Fibroblast of gingiva (primary cell): ENCODE measurements around the gene TRAF2.
"Not testable (repeated sequence)": the region's sequence is repeated elsewhere in the genome, so short reads cannot be mapped to it uniquely, and the experiment has no call there.

Experiments used
- DNase-seq: peaks from one replicate; pipeline ENCODE4 v3.0.0-alpha.2; 2011; ENCODE audit warnings: low read depth

TRAF2 gene

DNA sequence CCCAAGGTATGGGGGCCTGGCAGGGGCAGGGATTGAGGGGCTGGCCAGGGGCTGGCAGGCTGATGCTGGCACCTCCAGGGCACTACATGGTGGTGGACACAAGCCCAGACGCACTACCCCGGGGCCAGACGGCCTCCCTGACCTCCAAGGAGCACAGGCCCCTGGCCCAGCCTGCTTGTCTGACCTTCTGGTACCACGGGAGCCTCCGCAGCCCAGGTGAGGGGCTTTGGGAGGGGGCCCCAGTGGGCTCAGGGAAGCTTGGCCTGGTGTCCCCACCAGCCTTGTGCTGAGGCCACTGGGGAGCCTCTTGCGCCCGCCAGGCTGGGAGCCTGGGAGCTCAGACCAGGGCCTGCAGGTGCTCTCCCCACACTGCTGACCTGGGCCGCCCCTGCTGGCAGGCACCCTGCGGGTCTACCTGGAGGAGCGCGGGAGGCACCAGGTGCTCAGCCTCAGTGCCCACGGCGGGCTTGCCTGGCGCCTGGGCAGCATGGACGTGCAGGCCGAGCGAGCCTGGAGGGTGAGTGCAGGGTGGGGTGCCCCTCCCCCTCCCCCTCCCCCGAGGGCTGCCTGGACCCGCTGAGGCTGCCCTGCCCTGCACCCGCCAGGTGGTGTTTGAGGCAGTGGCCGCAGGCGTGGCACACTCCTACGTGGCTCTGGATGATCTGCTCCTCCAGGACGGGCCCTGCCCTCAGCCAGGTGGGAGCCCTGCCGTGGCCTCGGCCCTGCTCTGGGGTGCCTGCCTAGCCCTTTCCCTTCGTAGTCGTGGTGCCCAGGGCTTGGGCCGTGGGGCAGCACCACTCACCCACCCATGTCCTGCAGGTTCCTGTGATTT, 28.5 kb upstream of the TRAF2 start:
- DNase-seq, result no peak

DNA sequence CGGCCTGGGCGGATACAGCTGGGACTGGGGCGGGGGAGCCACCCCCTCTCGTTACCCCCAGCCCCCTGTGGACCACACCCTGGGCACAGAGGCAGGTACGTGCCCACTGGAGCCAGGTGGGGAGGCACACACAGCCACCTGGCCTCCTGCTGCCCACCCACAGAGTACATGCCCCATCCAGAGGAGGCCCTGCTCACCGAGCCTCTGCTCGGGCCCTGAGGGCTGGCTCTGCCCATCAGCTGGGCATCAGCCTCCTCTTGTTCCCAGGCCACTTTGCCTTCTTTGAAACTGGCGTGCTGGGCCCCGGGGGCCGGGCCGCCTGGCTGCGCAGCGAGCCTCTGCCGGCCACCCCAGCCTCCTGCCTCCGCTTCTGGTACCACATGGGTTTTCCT, 27.9 kb upstream of the TRAF2 start:
- no peak for DNase-seq

DNA sequence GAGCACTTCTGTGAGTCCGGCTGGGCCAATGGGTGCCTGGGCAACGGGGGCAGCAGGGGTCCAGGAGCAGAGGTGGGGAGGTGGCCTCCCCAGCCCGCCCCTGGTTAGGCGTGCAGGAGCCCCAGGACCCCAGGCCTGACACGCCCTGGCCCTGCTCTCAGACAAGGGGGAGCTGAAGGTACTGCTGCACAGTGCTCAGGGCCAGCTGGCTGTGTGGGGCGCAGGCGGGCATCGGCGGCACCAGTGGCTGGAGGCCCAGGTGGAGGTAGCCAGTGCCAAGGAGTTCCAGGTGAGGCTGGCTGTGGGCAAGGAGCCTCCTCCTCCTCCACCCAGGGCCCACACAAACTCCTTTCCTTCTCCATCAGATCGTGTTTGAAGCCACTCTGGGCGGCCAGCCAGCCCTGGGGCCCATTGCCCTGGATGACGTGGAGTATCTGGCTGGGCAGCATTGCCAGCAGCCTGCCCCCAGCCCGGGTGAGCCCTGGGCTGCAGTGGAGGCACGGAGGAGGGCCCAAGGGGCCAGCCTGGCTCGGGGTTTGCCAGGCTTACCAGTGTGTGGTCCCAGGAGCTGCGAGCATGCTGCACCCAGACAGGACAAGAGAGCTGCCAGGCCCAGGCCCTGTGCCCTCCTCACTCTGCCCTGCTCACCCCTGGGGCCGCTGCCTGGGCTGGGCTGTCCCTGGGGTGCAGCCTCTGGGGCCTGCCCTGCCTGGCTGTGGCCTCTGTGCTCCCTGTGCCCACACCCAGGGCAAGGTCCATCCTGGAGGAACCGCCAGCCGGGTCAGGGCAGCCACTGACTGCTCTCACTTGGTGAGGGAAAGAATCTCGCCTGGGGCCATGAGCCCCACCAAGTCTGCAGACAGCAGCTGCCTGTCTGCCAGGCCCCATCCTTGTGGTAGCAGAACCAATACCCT, 27.2 kb upstream of the TRAF2 start:
- DNase-seq, result peak; percentile 75

DNA sequence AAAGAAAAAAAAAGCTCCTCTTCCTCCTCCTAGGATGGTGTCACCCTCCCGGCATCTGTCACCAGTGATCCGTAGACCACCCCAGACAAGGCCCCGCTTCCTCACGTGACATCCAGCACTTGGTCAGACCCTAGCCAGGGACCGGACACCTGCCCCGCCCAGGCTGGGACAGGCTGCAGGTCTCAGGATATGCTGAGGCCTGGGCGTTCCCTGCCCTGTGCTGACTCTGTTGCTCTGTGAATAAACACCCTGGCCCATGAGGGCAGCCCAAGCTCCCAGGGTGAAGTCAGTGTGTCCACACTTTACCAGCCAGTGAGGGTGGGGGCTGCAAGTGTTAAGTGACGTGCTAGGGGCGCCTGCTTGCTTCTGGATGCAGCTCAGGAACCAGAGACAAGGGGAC, 25.8 kb upstream of the TRAF2 start:
- no peak for DNase-seq

DNA sequence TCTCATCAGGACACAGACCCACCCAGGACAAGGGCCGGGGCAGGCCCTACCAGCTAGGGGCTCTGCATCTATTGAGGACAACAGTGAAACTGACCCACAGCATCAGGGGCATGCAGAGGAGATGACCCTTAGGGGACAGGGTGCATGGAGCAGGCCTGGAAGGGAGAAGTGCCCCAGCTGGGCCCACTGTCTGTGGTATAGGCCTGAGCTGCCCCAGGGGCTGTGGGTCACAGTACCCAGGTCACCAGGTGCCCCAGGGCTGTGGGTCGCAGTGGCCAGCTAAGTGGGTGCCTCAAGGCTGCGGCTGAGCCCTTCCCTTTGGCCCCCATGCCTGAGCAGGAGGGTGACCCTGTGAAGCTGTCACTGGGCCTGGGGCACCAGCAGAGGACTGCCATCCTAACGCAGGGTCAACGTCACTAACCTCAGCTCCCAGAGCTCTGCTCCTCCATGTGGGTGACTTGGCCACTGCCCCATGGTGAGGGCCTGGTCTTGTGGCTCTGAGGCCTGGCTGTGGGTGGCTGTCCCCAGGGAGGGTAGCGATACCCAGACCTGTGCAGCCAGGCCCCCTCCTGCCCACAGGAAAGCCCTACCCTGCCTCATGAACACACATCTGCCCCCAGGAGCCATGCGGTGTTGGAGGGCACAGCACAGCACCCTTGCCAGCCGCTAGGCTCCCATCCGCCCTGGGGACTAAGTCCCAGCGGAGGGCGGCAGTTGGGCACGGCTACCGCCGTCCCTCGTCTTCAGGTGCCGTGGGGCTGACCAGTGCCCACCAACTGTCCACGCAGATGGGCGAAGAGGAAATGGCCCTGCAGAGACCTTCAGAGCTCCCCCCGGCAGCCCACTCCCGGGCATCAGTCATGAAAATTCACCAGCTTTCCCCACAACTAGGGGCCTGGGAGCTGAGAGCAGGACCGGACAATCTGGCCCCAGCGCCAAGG, 25.1 kb upstream of the TRAF2 start:
- DNase-seq, result no peak

DNA sequence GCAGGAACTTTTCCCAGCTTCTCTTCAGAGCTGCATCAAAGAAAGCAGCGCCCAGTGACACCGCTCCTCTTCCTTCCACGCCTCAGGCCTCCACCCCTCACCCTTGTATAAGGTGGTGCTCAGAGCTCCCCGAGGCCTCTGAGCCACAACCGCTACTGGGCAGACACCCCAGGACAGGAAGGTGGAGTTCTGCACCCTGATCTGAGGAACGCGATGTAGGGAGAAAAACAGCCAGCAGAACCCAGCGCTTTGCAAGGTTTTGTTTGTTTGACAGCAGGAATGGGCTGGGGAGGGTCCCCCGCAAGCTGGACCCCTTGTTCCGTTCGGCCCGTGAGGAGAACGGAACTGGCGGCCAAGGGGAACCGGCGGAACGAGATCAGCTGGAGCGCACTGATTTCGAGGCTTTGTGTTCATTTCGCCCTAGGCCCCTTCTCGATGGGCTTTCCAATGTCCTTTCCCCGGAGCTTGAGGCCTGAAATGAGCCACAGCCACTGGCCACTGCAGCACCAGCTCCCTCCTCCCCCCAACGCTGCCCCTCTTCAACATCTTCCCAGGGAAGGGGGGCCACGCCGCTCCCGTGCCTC, 24.4 kb upstream of the TRAF2 start:
- DNase-seq, result no peak

DNA sequence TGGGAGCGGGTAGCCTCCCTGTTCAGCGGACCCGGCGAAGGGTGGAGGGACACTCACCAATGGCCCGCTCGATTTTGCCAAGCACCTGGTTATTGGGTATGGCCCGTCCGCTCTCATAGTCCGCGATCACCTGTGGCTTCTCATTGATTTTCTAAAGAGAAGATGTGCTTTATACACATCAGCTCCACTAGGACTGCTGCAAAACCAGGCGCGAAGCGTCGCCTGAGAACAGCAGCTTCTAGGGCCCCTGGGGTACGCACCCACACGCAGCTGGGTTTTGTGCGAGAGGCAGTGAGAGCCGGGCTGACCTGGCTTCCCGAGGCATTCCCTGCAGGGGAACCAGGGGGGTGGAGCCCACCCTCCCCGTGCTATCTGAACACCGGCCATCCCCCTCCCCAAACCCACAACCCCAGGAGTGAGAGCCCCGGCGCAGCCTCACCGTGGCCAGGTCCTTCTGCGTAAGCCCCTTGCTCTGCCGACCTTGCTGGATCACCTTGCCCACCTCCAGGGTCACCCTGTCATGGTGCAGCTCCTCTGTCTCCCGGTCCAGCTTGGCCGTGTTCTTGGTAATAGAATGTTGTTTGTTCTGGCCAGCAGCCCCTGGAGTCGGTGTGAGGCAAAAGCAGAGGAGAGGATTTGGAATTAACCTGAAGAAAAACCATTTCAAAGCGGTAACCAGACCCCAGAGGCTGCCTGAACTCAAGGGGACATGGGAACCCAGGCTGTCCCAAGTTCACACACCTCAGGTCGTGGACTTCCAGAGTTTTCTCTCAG, 23.3 kb upstream of the TRAF2 start:
- DNase-seq, result no peak

DNA sequence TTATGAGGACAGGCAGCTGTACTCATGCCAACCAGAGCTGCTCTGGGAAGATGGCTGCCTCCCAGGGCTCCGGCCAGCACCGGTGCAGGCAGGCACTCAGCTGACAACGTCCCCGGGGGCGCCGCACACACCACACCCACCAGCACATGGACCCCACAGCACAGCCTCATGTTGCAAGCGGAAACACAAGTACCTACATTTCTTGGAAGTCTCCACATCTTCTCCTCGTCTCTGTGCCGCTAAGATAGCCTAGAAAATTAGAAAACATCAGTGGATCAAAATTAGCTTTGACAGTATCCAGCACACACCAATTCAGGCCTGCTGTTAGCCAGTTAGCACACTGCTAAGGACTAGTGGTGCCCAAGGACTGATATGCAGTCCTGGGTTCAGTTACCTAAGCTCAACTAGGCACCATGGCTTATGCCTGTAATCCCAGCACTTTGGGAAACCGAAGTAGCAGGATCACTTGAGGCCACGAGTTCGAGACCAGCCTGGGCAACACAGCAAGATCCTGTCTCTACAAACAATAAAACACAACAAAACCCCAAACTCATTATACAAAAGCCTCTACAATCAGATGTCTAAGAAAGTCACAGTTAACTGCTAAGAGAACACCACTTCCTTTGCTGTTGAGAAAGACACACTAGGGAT, 22.6 kb upstream of the TRAF2 start:
- DNase-seq, result no peak

DNA sequence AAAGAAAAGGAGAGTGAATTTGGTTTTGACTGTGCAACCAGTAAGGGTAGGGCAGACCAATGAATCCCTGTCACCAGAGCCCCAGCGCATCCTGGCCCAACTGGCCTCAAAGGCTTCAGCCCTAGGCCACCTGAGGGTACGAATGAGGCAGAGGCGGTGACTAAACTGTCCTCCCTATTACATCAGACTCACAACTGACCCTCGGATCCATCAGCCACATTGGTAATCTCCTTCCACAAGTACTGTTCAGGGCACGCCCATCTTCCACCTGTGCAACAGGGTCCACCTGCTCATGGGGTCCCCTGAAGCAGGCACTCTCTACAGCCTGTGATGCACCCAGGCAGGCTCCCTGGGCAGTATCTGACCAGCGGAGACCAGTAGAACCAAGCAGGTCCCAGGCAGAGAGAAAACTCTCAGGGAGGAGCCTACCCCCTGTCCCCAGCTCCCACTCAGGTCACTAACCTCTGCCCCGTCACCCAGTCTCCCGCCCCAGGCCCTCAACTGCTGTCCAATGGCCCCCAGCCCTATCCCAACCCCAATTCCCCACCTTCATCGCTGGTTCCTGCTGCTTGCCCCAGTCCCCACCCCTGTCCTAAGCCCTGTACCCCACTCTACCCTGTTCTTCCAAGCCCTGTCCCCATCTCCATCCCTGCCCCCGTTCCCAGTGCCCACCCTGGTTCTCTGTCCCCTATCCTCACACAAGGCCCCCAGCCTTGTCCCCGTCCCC, 21.1 kb upstream of the TRAF2 start:
- no peak for DNase-seq

DNA sequence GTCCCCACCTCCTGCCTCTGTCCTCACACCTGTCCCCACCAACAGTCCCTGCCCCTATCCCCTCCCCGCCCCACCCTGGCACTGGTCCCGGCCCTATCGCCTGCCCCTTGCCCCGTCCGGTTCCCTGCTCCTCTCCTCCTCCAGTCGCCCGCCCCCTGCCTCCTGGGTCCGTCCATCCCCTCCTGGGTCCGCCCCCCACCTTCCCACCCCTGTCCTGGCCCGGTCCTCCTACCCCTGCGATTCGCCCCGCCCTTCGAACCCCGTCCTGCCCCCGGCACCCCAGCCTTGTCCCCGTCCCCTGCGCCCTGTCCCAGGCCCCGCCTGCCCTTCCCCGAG, 20.6 kb upstream of the TRAF2 start:
- DNase-seq, result no peak

DNA sequence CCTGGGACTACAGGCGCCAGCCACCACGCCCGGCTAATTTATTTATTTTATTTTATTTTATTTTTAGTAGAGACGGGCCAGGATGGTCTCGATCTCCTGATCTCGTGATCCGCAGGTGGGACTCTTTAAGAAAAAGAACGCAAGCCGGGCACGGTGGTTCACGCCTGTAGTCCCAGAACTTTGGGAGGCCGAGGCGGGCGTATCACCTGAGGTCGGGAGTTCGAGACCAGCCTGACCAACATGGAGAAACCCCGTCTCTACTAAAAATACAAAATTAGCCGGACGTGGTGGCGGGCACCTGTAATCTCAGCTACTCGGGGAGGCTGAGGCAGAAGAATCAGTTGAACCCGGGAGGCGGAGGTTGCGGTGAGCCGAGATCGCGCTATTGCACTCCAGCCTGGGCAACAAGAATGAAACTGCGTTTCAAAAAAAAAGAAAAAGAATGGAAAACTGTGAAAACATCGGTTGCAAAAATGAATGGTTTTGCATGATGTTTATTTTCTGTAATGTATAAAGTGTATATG, 19.4 kb upstream of the TRAF2 start:
- DNase-seq, result not testable (repeated sequence)

DNA sequence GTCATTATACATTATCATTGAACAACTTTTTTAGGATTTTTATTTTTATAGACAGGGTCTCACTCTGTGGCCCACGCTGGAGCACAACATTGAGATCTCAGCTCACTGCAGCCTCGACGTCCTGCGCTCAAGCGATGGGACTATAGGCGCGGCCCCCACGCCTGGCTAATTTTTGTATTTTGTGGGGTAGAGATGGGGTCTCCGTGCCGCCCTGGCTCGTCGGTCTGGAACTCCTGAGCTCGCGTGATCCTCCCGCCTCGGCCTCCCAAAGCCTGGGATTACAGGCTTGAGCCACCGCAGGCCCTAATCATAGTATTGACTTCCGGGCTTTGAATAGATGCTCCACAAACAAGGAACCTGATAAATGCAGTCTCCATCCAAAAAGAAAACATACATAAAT, 18.8 kb upstream of the TRAF2 start:
- no peak for DNase-seq

DNA sequence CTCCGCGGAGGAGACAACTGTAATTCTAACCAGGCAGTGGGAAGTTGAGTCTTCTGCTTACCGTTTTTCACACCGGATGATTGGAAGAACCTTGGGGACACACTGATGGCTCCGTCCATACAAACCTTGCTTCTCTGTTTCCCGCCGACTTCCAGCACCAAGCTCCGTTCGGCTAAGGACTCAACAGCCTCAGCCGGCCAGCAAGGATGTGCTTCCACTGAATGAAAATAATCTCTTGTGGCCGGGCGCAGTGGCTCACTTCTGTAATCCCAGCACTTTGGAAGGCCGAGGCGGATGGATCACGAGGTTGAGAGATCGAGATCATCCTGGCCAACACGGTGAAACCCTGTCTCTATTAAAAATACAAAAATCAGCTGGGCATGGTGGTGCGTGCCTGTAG, 18.4 kb upstream of the TRAF2 start:
- no peak for DNase-seq

DNA sequence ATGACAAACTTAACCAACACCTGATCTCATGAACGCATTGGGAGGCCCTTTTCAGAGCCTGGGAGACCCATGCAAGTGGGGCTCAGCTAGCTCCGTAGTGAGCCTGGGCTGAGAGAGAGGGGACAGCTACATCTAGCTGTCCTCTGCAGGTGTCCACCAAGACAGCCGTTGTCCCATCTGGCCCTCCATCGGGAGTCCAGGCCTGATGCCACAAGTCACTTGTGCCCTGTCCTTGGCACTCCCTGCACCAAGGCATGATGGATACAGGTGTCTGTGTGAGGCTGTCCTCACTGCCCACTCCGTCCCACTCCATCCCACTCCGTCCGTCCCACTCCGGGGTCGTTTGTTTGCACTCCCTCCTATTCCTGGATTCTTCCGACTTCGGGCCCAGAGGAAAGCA, 17.7 kb upstream of the TRAF2 start:
- DNase-seq, result no peak

DNA sequence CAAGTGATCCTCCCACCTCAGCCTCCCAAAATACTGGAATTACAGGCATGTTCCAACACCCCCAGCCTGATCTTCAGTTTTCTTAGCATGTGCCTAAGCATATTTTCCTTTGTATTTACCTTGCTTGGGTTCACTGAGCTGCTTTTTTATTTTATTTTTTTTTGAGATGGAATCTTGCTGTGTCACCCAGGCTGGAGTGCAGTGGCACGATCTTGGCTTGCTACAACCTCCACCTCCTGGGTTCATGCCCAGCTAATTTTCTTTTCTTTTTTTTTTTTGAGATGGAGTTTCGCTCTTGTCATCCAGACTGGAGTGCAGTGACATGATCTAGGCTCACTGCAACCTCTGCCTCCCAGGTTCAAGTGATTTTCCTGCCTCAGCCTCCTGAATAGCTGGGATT, 16.7 kb upstream of the TRAF2 start:
- not testable (repeated sequence) for DNase-seq

DNA sequence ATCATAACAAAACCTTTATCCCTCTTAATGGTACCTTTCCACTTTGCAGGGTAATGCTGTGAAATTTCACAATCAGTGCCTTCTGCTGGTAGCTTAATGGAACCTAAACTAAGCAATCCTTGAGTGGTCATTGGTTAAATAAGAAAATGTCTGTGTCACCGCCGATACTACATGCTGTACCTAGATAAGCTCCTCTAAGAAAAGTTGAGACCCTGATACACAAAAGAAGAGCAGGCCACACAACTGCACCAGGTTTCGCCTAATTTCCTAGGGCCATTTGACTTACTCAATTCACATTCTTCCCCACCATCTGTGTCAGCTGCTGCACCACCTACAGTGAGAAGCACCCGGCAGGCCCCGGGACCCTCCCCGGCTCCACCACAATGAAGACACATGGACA, 11.2 kb upstream of the TRAF2 start:
- DNase-seq, result no peak

DNA sequence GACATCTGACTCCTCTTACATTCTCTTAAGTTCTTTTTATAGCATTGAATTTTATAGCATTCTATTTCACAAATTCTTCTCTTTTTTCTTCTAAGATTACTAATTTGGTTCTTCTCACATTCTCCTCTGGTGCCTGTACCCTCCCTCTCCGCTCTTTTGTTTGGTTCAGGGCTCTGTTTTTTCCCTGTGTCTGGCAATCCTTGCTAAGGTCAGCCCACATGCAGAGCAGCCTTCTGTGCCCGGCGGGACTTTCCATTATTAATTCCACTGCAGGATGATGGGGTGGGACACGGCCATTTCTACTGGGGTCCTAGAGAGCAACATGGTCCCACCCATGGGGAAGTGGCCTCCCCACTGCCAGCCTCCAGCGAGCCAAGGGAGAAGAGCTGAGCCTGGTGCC, 9.8 kb upstream of the TRAF2 start:
- no peak for DNase-seq

DNA sequence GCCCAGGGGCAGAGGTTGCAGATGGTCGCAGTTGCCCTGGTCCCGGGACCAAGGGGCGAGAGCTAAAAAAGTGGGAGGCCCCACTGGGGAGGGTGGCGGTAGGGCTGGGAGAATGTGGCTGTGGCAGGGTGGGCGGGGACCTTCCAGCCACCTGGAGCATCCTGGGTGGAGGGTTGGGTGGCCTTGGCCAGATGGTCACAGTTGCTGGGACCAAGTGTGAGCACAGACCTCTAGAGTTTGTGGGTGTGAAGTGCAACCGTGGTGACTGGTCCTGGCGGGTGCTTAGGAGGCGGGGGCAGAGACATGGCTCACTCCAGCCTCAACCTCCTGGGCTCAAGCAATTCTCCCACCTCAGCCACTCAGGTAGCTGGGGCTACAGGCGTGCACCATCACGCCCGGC, 5.7 kb upstream of the TRAF2 start:
- DNase-seq, result no peak

DNA sequence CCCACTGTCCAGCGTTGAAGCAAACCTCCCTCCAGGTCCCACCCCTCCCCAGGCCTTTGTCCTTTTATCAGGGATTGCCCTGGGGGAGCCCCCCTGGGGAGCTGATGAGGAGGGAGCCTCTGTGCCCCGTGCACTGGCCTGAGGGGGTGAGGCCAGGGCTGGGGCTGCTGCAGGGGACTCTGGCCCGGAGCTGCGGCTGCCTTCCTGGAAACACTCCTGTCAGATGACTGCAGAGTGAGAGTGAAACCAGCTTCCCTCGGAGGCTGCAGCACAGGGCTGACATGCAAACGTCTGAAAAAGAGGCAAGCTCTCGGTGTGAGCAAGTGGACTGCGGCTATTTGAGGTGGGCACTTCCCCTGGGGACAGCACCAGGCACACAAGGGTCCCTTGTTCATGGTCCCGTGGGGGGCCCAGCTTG, 4.6 kb upstream of the TRAF2 start:
- DNase-seq, result no peak
